GM12873 (cell line): Measurements from ENCODE around the gene CCDC110.

Experiments
- CTCF ChIP-seq: IDR thresholded peaks from 2 replicates; pipeline ENCODE4 v1.5.1; 2012; ENCODE audit warnings: low read depth, mild to moderate bottlenecking, moderate library complexity, low read length, control low read depth; ENCODE audit not compliant: insufficient read depth; ENCODE audit errors: missing control alignments

The CCDC110 gene

GRCh38 chr4:185464183-185464582 lies 7.3 kb downstream of the CCDC110 start:
- TF ChIP-seq CTCF = no peak

- no peak for TF ChIP-seq CTCF
Measured at GRCh38 chr4:185463541-185463940, 8.0 kb downstream of the CCDC110 start.

- TF ChIP-seq CTCF = no peak
Measured at GRCh38 chr4:185461565-185461964, 10.0 kb downstream of the CCDC110 start.

DNA sequence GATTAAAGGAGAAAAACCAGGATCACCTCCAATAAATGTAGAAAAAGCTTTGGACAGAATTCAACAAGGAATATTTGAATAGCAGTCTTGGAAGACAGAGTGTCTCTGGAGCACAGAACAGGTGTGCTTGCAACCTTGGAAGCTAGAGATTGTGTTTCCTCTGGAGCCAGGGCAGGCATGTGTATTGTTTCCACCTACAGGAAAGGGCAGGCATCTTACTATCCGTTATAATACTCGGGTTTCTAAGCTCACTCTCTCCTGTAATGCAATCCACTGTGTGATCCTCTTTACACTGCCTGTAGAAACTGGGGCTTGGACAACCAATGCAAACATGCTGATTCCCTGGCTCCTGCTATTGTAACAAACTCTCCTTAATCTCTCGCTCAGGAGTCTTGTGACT lies 14.4 kb downstream of the CCDC110 start:
- no peak for TF ChIP-seq CTCF

DNA sequence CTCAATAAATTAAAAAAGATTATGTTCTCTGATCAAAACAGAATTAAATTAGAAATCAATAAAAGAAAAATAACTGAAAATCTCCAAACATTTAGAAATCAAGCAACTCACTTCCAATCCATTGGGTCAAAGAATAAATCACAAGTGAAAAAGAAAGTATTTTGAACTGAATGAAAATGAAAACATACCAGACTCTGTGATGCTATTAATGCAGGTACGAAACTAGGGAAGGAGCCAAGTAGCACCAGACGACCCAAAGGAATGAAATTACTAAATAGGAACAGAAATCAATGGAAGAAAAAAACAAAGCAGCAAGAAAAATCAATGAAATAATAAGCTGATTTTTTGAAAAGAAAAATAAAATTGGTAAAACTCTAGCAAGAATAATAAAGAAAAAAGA lies 15.4 kb downstream of the CCDC110 start:
- no peak for TF ChIP-seq CTCF

GRCh38 chr4:185445209-185445608 lies 26.3 kb downstream of the CCDC110 start:
- TF ChIP-seq CTCF = no peak

DNA sequence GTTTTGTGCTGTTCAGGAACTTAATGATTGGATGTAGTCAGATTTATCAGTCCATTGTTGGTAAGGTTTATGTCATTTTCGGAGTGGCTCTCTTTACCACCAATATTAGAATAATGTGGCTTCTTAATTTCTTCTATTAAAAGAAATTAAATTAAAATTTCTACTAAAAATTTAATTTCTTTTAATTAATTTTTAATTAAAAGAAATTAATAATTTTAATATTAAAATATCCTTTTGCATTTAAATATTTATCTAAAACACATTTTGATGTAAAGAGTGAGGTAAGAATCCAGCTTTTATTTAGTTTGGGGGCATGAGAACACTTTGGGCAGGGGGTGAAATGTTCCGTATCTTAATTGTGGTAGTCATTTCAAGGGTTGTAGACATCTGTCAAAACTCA lies 30.1 kb downstream of the CCDC110 start:
- TF ChIP-seq CTCF = no peak
